ENCODE data around the gene CST9.

CST9 gene, protein sequence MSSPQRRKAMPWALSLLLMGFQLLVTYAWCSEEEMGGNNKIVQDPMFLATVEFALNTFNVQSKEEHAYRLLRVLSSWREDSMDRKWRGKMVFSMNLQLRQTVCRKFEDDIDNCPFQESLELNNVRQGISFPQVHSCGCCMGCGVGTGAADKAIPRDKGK
- 0 reads per million in 3 experiments for total RNA-seq

DNA sequence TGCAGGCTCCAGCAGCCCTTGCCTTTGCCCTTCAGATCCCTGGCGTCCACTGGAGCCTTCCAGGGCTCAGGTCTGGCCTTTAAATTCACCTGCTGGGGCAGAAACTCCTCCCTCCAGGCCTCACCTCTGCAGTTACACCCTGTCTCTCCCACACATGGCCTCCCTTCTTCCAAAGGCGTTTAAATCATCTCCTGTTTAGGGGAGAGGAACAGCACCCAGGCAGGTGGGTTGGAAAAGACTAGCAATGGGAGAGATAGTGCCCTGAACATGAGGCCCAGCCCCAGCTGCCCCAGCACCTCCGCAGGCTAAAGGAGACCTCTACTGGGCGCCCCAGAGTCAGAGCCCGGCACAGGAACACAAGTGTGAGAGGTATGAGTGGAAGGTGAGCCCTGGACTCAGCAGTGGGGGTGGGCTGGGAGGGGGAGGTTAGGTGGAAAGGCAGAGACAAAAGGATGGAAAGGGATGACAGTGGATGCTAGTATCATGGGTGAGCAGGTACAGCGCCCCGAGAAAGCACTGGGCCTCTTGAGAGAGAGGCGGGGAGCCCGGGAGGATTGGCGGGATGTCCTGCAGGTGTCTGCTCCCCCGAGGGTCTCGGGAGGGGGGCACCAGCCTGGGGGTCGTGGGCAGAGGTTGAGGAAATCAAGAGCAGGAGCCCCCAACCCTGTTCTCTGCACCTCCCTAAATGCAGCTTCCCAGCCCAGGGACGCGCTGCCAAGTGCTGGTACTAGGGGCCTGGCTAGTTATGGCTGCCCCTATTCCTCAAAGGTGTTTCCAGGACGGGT lies at the start of gene CST9:
TSS of gene CST9 (minus strand) at position 51 of the 785 bp plus-strand sequence. CDS start 53 bp downstream, outside the sequence.
- no peak for DNase-seq

DNA sequence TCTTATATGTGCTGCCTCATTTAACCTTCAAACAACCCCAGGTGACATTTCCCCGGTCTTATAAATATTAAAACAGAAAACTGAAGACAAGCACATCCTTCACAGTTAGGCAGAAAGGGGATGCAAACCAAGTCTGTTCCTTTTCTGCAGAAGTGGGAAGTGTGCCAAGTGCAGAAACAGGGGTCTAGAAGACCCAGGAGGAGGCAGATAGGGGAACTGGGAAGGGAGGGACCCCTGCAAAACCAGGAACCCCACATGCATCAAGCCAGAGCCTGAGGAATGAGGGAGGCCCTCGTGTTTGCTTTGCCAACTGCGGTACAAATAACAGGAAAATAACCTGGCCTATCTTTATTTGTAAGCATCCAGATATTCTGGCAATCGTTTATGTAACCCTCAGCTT lies 49.0 kb upstream of the CST9 start:
- DNase-seq = no peak

DNA sequence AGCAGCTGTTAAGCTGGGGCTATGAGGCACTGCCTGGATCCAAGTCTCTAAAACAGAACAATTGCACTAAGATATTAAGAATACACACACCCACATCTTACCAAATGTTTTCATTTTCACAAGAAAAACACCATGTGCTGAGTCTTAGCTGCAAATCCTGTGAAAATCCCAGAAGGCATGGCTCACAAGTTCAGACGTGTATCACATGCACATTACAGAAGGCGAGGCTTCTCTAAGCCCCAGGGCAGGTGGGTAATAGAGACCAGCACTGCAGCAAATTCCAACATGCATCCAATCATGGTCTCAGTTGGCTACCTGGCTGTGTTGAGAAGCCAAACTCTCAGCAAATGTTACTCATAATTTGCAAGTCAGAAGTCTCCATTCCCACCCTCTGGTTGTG lies 48.3 kb upstream of the CST9 start:
- DNase-seq = no peak

DNA sequence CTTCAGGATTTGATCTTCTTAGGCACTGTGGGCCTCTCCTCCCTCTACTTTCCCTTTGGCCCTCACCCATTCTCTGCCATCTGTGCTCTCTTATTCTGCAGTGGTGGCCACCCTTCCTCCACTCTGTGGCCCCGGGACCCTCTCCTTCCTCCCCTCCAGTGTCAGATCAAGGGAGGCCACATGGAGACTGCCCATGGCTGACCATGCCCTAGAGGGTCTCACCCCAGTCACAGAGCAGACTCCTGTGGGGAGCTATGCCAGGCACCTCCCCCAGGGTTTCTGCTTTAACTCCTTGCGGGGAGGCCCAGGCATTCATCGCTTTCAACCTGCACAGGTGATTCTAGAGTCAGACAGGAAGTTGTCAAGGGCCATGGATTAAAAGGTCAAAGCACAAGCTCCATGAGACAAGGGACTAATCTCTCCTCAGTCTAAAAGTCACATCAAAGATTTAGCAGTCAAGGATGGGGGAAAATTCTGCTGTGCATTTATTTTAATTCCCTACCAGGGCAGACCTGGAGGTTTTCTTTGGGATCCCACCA lies 47.8 kb upstream of the CST9 start:
- DNase-seq = no peak

DNA sequence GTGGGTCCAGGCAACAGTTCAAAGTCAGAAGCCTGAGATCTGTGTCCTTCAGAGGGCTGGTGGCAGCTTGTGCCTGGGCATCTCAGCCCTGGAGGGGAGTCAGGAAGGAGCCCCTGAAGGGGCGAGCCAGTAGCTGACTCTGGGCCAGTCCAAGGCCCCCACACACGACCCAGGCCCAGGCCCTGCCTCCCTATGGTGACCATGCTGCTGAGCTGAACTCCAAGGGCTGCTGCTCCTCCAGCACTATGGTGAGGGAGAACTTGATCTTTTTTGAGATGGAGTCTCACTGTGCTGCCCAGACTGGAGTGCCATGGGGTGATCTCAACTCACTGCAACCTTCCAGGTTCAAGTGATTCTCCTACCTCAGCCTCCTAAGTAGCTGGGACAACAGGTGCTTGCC lies 47.2 kb upstream of the CST9 start:
- no peak for DNase-seq

DNA sequence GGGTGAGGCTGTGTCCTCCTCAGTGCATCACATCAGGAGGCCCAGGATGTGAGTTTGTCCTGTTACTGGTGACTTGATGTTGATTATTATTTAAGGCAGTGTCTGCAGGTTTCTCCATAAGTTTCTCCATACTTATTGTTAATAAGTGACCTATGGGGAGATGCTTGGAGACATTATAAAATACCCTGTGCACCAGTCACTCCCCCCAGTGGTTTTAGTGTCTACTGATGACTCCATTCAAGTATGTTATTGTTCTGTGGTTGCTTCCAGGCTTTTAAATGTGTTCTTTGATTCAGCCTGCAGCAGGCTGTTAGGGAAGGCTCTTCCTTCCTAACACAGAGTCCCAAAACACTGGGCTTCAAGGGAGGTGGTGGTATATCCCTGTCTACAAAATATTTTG lies 46.7 kb upstream of the CST9 start:
- DNase-seq = no peak

DNA sequence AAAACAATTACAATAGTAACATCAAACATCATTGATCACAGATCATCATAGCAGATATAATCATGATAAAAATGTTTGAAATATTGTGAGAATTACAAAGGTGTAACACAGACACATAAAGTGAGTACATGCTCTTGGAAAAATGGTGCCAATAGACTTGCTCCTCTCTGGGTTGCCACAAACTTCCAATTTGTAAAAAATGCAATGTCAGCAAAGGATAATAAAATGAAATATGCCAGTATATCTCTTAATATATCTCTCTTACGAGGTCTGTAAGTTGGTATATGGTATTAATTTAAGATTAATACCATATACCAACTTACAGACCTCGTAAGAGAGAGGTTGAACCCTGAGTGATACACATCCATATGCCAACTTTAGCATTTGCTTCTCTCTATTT lies 45.4 kb upstream of the CST9 start:
- no peak for DNase-seq

DNA sequence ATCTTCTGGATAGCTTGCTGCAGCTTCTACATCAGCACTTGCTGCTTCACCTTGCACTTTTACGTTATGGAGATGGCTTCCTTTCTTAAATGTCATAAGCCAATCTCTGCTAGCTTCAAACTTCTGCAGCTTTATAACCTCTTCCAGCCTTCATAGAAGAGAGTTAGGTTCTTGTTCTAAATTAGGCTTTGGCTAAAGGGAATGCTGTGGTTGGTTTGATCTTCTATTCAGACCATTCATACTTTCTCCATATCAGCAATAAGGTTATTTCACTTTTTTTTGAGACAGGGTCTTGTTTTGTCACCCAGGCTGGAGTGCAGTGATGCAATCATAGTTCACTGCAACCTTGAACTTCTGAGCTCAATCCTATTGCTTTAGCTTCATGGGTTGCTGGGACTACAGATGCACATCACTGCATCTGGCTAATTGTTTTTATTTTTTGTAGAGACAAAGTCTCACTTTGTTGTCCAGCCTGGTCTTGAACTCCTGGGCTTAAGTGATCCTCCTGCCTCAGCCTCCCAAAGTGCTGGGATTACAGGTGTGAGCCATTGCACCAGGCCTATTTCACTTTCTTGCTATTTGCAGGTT lies 44.2 kb upstream of the CST9 start:
- DNase-seq = no peak

DNA sequence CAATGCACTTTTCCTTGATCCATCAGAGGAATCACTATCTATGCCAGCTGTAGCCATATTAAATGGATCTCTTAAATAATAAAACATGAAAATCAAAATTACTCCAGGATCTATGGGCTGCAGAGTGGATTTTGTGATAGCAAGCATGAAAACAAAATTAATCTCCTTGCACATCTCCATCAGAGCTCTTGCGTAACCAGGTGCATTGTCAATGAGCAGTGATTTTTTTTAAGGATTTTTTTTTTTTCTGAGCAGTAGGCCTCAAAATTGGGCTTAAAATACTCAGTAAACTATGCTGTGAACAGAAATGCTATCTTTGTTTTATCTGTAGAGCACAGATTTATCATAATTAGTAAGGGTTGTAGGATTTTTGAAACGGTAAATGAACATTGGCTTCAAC lies 43.5 kb upstream of the CST9 start:
- DNase-seq = no peak

DNA sequence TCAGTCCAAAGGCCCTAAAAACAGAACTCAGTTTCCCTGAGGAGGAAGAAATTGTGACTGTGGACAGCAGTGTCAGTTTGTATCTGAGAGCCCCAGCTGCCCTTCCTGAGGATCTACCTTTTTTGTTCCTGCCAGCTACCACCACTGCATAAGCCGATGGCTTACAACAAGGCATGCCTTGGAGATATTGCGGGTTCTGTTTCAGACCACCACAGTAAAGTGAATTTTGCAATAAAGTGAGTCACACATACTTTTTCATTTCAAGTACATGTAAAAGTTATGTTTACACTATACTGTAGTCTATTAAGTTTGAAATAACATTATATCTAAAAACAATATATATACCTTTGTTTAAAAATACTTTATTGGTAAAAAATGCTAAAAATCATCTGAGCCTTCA lies 41.6 kb upstream of the CST9 start:
- DNase-seq = no peak

DNA sequence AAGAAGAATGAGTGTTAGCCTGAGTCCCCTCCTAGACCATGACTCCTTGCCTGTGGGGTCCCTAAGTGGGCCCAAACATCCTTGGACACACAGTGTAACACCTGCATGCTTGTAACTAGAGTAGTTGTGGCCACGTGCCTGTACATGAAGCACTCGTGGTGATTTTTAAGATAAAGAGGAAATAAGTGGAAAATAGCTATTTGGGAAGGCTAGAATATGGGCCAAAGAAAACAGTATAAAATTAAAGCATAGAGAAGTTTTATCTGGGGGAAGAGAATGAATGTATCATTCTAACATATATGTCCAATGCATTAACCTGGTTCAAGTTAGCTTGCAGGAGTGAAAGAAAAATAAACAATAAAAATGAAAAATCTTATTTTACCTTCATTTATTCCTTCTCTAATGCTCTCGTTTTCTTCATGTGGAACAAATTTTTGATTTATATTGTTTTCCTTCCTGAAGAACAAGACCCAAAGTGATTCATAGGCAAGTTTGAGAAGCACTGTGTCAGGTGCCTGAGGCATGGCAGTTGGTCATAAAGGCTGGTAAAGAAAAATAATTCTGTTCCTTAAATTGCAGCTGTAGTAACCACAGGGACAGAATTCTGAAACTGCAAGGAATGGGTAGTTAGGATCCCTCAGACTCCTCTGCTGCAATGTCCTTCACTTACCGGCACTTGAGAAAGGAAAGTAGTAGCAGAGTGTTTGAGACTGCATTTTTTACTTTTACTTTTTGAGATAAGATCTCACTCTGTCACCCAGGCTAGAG lies 40.6 kb upstream of the CST9 start:
- DNase-seq = no peak

DNA sequence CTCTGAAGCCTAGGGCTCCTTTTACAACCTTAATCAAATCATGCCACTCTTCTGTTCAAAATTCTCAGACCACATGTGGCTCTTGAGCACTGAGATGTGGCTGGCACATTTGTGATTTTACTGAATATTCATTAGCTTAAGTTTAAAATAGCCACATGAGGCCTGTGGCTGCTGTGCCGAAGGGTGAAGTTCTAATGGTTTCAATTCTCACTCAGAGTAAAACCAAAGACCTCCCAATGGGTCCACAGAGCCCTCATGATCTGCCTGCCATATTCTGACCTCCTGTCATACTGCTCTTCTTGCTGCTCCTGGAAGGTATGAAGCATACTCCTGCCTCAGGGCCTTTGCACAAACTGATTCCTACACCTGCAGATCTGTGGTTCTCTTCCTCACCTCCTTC lies 39.9 kb upstream of the CST9 start:
- DNase-seq = no peak

DNA sequence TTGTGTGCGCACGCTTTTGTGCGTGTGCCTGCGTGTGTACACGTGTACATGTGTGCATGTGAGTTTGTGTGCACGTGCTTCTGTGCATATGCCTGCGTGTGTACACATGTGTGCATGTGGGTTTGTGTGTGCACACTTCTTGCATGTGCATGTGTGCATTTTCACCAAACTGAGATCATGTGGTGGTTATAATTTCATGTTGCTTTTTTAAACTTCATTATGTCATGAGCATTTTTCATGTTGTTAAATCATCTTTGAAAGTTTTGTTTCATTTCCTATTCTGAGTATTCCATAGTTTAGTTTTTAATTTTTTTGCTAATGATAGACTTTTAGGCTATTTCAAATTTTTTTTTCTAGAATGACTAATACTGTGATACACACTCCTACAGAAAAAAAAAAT lies 38.4 kb upstream of the CST9 start:
- no peak for DNase-seq

DNA sequence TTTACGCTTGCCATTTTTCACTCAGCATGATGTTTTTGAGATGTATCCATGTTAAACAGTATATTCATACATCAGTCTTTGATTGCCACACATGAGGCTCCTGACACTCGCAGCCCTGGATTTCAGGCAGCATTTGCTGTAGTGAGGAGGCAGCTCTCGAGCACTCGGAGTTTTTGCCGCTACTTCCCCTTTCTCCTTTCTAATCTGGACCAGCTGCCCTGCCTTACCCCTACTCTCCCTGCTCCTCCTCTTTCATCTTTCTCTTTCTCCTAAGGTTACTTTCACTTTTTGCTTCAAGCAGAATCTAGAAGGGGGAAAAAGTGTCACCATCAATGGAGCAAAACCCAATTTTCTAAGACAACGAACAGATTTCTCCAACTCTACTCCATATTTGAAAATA lies 37.9 kb upstream of the CST9 start:
- DNase-seq = no peak

DNA sequence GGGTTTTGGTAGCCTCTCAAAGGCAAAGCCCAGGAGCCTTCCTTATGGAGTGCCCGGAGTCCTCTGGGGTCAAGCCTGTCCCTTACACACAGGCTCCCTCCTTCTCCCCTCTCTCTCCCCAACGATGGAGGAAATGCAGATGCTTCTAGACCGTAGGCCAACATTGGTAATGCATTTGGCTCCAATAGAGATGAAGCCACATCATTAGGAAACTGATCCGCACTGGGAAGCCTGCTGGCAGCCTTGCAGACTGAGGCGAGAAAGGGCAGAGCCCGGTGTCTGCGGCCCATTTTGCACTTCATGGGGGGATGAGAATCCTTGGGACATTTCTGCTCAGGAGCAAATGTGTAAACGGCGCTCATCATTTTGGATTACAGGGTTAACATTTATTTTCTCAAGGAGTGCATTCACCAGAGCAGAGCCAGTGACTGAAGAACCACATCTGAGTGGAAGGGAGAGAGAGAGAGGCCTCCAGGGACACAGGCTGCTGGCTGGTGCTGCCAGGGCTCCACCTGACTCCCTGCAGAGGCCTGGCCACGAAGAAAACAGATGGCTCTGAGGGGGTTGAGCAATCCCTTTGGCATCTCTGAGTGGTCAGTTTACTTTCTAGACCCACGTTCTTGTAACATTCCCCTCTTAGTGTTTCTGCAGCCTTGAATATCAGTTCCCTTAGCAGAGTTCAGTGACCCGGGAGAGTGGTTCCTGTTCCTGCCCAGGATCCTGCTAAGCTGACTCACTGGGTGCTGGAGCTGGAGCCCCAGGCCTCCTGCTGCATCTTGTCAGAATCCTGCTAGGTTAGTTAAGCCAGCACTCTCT lies 36.4 kb upstream of the CST9 start:
- DNase-seq = no peak

DNA sequence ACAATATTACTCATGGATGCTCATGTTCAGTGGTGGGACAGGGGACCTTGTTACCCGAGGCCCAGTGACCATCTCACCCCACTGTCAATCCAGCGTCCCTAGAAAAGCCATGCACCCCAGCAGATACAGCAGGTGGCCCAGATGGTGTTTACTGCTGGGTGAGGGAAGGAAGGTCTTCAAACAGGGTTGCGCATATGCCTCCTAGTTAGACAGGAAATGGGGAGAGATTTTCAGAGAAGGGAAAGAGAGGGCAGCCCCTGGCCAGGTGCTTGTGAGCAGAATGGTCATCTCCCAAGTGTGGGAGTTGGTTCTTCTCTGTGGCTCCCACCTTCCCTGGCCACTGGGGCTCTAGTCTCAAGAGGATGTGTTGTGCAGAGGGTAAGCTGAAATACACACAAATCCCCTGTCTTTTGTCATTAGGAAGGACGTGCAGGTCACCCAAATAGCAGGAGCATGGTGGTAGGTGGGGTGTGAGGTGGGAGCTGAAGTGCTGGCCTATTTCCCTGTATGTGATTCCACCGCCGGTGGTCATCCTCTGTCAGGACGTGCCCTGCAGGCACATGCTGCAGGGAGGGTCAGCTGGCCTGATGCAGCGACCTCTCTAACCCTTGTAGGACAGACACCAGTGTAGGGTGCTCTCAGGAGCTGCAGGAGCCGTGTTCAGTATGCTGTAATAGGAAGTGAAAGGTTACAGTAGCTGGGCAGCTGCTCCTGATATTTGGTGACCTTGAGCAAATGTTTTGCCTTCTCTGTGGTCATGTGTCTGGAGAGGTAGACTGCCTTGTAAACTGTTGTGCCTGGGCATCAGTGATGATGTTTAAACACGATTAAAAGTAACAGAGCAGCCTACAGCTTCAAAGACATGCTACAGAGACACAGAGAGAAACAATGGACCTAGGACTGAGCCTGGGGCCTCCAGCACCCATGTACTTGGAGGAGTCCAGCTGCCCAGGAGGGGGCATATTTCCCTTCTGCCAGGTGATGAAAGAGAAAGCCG lies 35.3 kb upstream of the CST9 start:
- no peak for DNase-seq

DNA sequence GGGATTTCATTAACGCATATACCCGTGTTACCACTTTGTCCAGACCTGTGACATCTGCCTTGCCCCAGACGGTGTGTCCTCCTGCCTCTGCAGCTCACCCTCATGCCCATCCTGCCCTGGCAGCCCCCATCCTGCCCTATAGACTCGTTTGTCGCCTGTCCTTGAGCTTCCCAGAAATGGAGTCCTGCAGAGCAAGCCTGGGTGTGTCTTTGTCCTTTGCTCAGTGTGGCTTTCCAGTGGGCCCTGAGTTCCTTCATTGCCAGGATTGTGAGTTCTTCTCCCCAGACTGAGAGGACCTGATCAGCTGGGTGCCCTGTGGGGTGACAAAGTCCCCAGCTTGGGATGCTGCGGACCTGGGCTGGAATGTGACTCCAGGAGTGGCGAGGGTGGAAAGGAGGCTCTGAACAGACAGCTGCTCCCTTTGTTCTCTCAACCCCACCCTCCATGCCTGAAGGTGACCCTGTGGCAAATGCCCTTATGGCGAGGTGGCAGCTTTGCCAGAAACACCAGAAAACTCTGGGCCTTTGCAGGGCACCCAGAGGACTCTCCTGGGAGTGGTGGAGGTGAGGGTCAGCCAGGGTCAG lies 34.4 kb upstream of the CST9 start:
- DNase-seq = no peak

DNA sequence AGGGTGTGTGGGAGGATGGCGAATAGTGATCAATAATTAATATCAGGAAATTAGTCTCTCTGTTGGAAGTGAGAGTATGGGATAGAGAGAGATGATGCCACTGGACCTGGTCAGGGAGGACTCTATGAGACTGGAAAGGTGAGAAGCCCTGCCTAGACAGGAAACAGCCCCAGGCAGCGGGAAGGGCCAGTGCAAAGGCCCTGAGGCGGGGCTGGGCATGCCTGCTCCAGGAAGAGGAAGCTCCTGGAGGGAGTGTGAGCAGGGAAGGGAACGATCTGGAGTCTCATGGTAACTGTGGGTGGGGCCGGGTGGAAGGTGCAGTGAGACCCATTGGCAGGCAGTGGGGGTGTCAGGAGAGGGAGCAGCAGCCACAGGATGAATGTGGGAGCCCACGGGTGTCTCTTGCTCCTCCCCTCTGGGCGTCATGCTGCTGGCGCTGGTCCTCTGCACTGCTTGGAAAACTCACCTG lies 33.8 kb upstream of the CST9 start:
- DNase-seq = no peak

DNA sequence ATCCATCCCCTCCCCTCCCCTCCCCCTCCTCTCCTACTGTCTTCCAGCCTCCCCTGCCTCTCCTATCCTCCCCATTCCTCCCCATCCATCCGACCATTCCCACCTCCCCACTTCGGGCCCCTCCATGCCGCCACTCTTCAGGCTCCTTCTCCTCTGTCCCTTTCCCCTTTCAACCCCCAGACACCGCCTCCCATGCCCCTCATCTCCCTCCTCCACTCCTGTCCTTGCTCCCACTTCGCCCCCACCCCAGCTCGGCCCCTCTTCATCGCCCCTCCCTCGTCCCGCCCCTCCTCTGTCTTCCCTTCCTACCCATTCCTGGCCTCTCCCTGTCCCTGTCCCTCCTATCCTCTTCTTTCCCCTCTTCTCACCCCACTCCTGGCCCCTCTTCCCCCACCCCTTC lies 32.6 kb upstream of the CST9 start:
- no peak for DNase-seq

Data from central memory CD4-positive, alpha-beta T cell (primary cell).